ENCODE measurements around the gene CFAP77. TPM values are rescaled to one million over a fixed set of nuclear protein-coding genes. Genes with fewer than 3 reads are reported as not detected.

Gene CFAP77
- polyA plus RNA-seq, 3 donors, result not detected

- Histone ChIP-seq H3K4me3 (replicated peaks in 1 of 3; ENCODE audit: low read depth in 2 of 3, low read length in 3 of 3) (no peak overlapping the region), H3K36me3 (replicated peaks in 1 of 2; ENCODE audit: control insufficient read depth in 1 of 2, insufficient read depth in 2 of 2, low read length in 2 of 2) (peaks cover 0 to 4% of the 10 kb centered on the region in 2 donors), H3K9ac (ENCODE audit: insufficient read depth, low read length, poor library complexity, severe bottlenecking) (no peak overlapping the region), H3K9me3 (replicated peaks in 1 of 2; ENCODE audit: control insufficient read depth in 1 of 2, insufficient read depth in 1 of 2, low read length in 2 of 2) (peaks cover 0 to 9% of the 10 kb centered on the region in 2 donors), H3K27me3 (ENCODE audit: control insufficient read depth in 2 of 2, insufficient read depth in 2 of 2, low read length in 2 of 2) (peaks cover 41 to 51% of the 10 kb centered on the region in 2 donors), H3K4me2 (replicated peaks; ENCODE audit: extremely low read depth, low read length, poor library complexity, severe bottlenecking) (no peak overlapping the region), H3K4me1 (ENCODE audit: control insufficient read depth in 1 of 2, insufficient read depth in 2 of 2, low read length in 2 of 2) (peaks cover 39 to 41% of the 10 kb centered on the region in 2 donors), H3K27ac (ENCODE audit: low read depth in 1 of 2, low read length in 2 of 2) (no peak overlapping the region), H3K79me2 (ENCODE audit: insufficient read depth, low read length) (peaks cover 34% of the 10 kb centered on the region), H2AFZ (ENCODE audit: insufficient read depth, low read depth, low read length, poor library complexity, severe bottlenecking) (no peak overlapping the region), H4K20me1 (ENCODE audit: insufficient read depth, low read length) (peaks cover 6% of the 10 kb centered on the region)
- 90% methylated on average over 7 of the region's 8 CpGs for WGBS (ENCODE audit: insufficient coverage)
- Mint-ChIP-seq H3K27ac (no peak overlapping the region), H3K4me1 (peaks cover 46% of the 10 kb centered on the region), H3K9me3 (peaks cover 0 to 11% (median 4%) of the 10 kb centered on the region in 7 donors), H3K4me3 (peak overlapping the region in 1 of 2 donors; percentile 26), H3K27me3 (ENCODE audit: low read depth in 3 of 3) (peaks cover 37 to 50% (median 48%) of the 10 kb centered on the region in 3 donors), H3K36me3 (peaks cover 7 to 9% of the 10 kb centered on the region in 2 donors)
- no peak for DNase-seq
- intact Hi-C loops (cut with micrococcal nuclease), result loop anchor here in 1 of 2 donors (5.0 kb wide), 1 partner anchor 259 kb away; the partner anchor contains the start of gene DDX31
- TF ChIP-seq CTCF (IDR thresholded peaks at IDR 0.05), result no peak
These were observed 1.5 kb upstream of the CFAP77 start for GRCh38 chr9:132408521-132408920.

GRCh38 chr9:132410642-132411041, 631 bp downstream of the CFAP77 start:
- Histone ChIP-seq H3K9me3 (replicated peaks in 1 of 2; ENCODE audit: control insufficient read depth in 1 of 2, insufficient read depth in 1 of 2, low read length in 2 of 2) (peaks cover 0 to 9% of the 10 kb centered on the region in 2 donors), H3K27me3 (ENCODE audit: control insufficient read depth in 2 of 2, insufficient read depth in 2 of 2, low read length in 2 of 2) (peaks cover 59 to 72% of the 10 kb centered on the region in 2 donors), H3K27ac (ENCODE audit: low read depth in 1 of 2, low read length in 2 of 2) (no peak overlapping the region), H3K4me3 (replicated peaks in 1 of 3; ENCODE audit: low read depth in 2 of 3, low read length in 3 of 3) (peak overlapping the region in 1 of 3 experiments; percentile 67), H3K4me2 (replicated peaks; ENCODE audit: extremely low read depth, low read length, poor library complexity, severe bottlenecking) (peak overlapping the region; percentile 81), H2AFZ (ENCODE audit: insufficient read depth, low read depth, low read length, poor library complexity, severe bottlenecking) (peak overlapping the region; percentile 78), H3K79me2 (ENCODE audit: insufficient read depth, low read length) (peaks cover 14% of the 10 kb centered on the region), H3K36me3 (replicated peaks in 1 of 2; ENCODE audit: control insufficient read depth in 1 of 2, insufficient read depth in 2 of 2, low read length in 2 of 2) (no peaks in the 10 kb centered on the region), H3K9ac (ENCODE audit: insufficient read depth, low read length, poor library complexity, severe bottlenecking) (no peak overlapping the region), H3K4me1 (ENCODE audit: control insufficient read depth in 1 of 2, insufficient read depth in 2 of 2, low read length in 2 of 2) (peaks cover 32 to 33% of the 10 kb centered on the region in 2 donors), H4K20me1 (ENCODE audit: insufficient read depth, low read length) (no peaks in the 10 kb centered on the region)
- WGBS (ENCODE audit: insufficient coverage), result 7% methylated on average over 18 of the region's 19 CpGs
- DNase-seq, result peak in 1 of 3 donors; percentile 10
- Mint-ChIP-seq H3K27me3 (ENCODE audit: low read depth in 3 of 3) (peaks cover 57 to 71% (median 67%) of the 10 kb centered on the region in 3 donors), H3K4me3 (peak overlapping the region; percentile 63 to 88), H3K36me3 (peaks cover 4 to 9% of the 10 kb centered on the region in 2 donors), H3K4me1 (peaks cover 32% of the 10 kb centered on the region), H3K9me3 (peaks cover 0 to 11% (median 4%) of the 10 kb centered on the region in 7 donors), H3K27ac (peak overlapping the region in 2 of 7 donors; percentile 19 to 50)
- no peak for TF ChIP-seq CTCF (IDR thresholded peaks at IDR 0.05)
- intact Hi-C loops (cut with micrococcal nuclease), result loop anchor here (2.0 to 5.0 kb wide), 2 partner anchors 390 to 392 kb away; no protein-coding TSS in a partner anchor
